ENCODE measurements around the gene PTCHD1. TPM values are rescaled to one million over a fixed set of nuclear protein-coding genes. Genes with fewer than 3 reads are reported as not detected.

The PTCHD1 gene
- total RNA-seq = not detected in 2 replicates

GRCh38 chrX:23334848-23335599 lies at the start of gene PTCHD1:
PTCHD1 (plus strand) TSS chrX:23334849; CDS start chrX:23334876, 27 bp downstream.

